Measurements from ENCODE around the gene RFX2. TPM values are rescaled to one million over a fixed set of nuclear protein-coding genes. Genes with fewer than 3 reads are reported as not detected.

RFX2 gene
- total and polyA plus RNA-seq, 10 of the 15 experiments (the other 5 are each of a cell fraction or from before 2014, with no cell fraction given): 3.2 to 9.8 (median 4.7) TPM

- Histone ChIP-seq H3K9ac (ENCODE audit: control insufficient read depth, insufficient read depth, low read length) (no peak overlapping the region), H2AFZ (ENCODE audit: control insufficient read depth, low read depth, low read length) (no peak overlapping the region), H3K4me1 (ENCODE audit: control insufficient read depth, insufficient read depth, low read length) (peaks cover 10% of the 10 kb centered on the region; the same call in 1 of the 2 replicates), H3K4me2 (ENCODE audit: control insufficient read depth, insufficient read depth) (no peak overlapping the region), H3K36me3 (ENCODE audit: control insufficient read depth in 2 of 2, insufficient read depth in 2 of 2, low read length in 1 of 2) (no peaks in the 10 kb centered on the region), H3K27me3 (replicated peaks in 1 of 2; ENCODE audit: control insufficient read depth in 2 of 2, insufficient read depth in 2 of 2, low read length in 1 of 2) (no peaks in the 10 kb centered on the region), H3K27ac (ENCODE audit: control insufficient read depth, insufficient read depth) (no peak overlapping the region), H3K4me3 (no peak overlapping the region), H3K79me2 (ENCODE audit: control insufficient read depth, insufficient read depth, low read length) (no peaks in the 10 kb centered on the region), H3K9me3 (replicated peaks; ENCODE audit: control insufficient read depth, insufficient read depth, low read length) (peaks cover 4% of the 10 kb centered on the region; the same call in 2 of the 3 replicates), H4K20me1 (ENCODE audit: control insufficient read depth, insufficient read depth) (no peaks in the 10 kb centered on the region)
- ChIA-PET CTCF (interaction anchor here (1.0 to 3.3 kb wide), 2 partner anchors 8 to 131 kb away, joined by 5 to 9 read pairs; no protein-coding TSS in a partner anchor), SMC1A (ENCODE audit: uncharacterized antibody, unreplicated experiment) (interaction anchor here (1.4 to 3.5 kb wide), 3 partner anchors 8 to 68 kb away, joined by 3 to 17 read pairs (median 6); no protein-coding TSS in a partner anchor), POLR2A (no interaction called here), RAD21 (ENCODE audit: unreplicated experiment) (interaction anchor here (0.8 kb wide), 1 partner anchor 65 kb away, joined by 3 read pairs; no protein-coding TSS in a partner anchor)
- DNase-seq (ENCODE audit: low read depth, low spot score) (no peak), FAIRE-seq (no peak), ATAC-seq (no peak)
- WGBS (ENCODE audit: insufficient coverage, insufficient replicate concordance, low lambda C conversion rate, missing lambda C conversion rate): 40% methylated on average over 2 of the region's 2 CpGs
- in situ Hi-C loops (cut with MboI) (no loop called here), intact Hi-C loops (cut with micrococcal nuclease; ENCODE audit: unreplicated experiment) (no loop called here)
- no TSS peak for BruUV-seq (replicated peaks)
- TF ChIP-seq ATF2 (IDR thresholded peaks at IDR 0.05; ENCODE audit: low read length): no peak
- no peak for TF ChIP-seq SUPT20H (IDR thresholded peaks at IDR 0.05; ENCODE audit: borderline replicate concordance, control insufficient read depth, low read depth, low read length)
- TF ChIP-seq E4F1 (IDR thresholded peaks at IDR 0.05; ENCODE audit: borderline replicate concordance, partially characterized antibody): no peak
- TF ChIP-seq FOXK2 (IDR thresholded peaks at IDR 0.05): no peak
- no peak for TF ChIP-seq NFXL1 (IDR thresholded peaks at IDR 0.05; ENCODE audit: borderline replicate concordance)
- no peak for TF ChIP-seq SREBF1 (IDR thresholded peaks at IDR 0.05; ENCODE audit: low read length)
- no peak for TF ChIP-seq TAF1 (IDR thresholded peaks at IDR 0.05; ENCODE audit: borderline replicate concordance, low read depth, low read length)
- no peak for TF ChIP-seq ZNF217 (IDR thresholded peaks at IDR 0.05)
- no peak for TF ChIP-seq SIX5 (IDR thresholded peaks at IDR 0.05; ENCODE audit: low read depth, low read length, severe bottlenecking)
- no peak for TF ChIP-seq STAT1 (conservative IDR thresholded peaks at IDR 0.05)
- no peak for TF ChIP-seq WRNIP1 (IDR thresholded peaks at IDR 0.05; ENCODE audit: borderline replicate concordance, low read depth, low read length)
- TF ChIP-seq USF2 (IDR thresholded peaks at IDR 0.05; ENCODE audit: borderline replicate concordance, low read depth, low read length): no peak
- TF ChIP-seq ZBTB11 (CRISPR knock-in tag; IDR thresholded peaks at IDR 0.05): no peak
- TF ChIP-seq CTCF (IDR thresholded peaks at IDR 0.05 in 2 of 3, conservative IDR thresholded peaks at IDR 0.05 in 1 of 3; ENCODE audit: control insufficient read depth in 2 of 3, extremely low read depth in 1 of 3, insufficient read depth in 1 of 3, low read depth in 3 of 3, low read length in 3 of 3): no peak
These were observed 7.7 kb upstream of the RFX2 start for GRCh38 chr19:6118043-6118442.
